Measurements from ENCODE around the gene PPP2R5B.

Gene PPP2R5B

GRCh38 chr11:64892411-64892831 lies 32.1 kb upstream of the PPP2R5B start:
- H3K79me2 ChIP-seq, result no peaks in the 10 kb centered on the region
- H3K9me3 ChIP-seq (ENCODE audit: control insufficient read depth, low read length), result no peaks in the 10 kb centered on the region
- H3K27me3 ChIP-seq (ENCODE audit: control insufficient read depth, insufficient read depth, low read length), result no peaks in the 10 kb centered on the region
- TF ChIP-seq, protein P1, sequence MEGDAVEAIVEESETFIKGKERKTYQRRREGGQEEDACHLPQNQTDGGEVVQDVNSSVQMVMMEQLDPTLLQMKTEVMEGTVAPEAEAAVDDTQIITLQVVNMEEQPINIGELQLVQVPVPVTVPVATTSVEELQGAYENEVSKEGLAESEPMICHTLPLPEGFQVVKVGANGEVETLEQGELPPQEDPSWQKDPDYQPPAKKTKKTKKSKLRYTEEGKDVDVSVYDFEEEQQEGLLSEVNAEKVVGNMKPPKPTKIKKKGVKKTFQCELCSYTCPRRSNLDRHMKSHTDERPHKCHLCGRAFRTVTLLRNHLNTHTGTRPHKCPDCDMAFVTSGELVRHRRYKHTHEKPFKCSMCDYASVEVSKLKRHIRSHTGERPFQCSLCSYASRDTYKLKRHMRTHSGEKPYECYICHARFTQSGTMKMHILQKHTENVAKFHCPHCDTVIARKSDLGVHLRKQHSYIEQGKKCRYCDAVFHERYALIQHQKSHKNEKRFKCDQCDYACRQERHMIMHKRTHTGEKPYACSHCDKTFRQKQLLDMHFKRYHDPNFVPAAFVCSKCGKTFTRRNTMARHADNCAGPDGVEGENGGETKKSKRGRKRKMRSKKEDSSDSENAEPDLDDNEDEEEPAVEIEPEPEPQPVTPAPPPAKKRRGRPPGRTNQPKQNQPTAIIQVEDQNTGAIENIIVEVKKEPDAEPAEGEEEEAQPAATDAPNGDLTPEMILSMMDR (IDR thresholded peaks at IDR 0.05), result no peak
- H3K4me1 ChIP-seq, result no peaks in the 10 kb centered on the region
- H3K27ac ChIP-seq, result no peak overlapping the region
- no peaks in the 10 kb centered on the region for H3K36me3 ChIP-seq (ENCODE audit: control insufficient read depth, insufficient read depth, low read length)
- no peak overlapping the region for H3K9ac ChIP-seq
- no peak overlapping the region for H2AFZ ChIP-seq
- no peak overlapping the region for H3K4me3 ChIP-seq (ENCODE audit: low read depth, low read length)
- H3K4me2 ChIP-seq (ENCODE audit: low read length), result no peak overlapping the region

- Histone ChIP-seq H3K27me3 (ENCODE audit: control insufficient read depth, insufficient read depth, low read length) (no peaks in the 10 kb centered on the region), H3K4me3 (ENCODE audit: low read depth, low read length) (no peak overlapping the region), H3K36me3 (ENCODE audit: control insufficient read depth, insufficient read depth, low read length) (no peaks in the 10 kb centered on the region), H3K79me2 (no peaks in the 10 kb centered on the region), H3K27ac (no peak overlapping the region), H3K9ac (no peak overlapping the region), H3K9me3 (ENCODE audit: control insufficient read depth, low read length) (no peaks in the 10 kb centered on the region), H2AFZ (no peak overlapping the region), H3K4me2 (ENCODE audit: low read length) (no peak overlapping the region), H3K4me1 (no peaks in the 10 kb centered on the region)
- TF ChIP-seq, protein P1 (IDR thresholded peaks at IDR 0.05), result no peak
Measured at GRCh38 chr11:64892838-64893193, 31.7 kb upstream of the PPP2R5B start.

- TF ChIP-seq, protein P1 (IDR thresholded peaks at IDR 0.05), result no peak
Measured at GRCh38 chr11:64893194-64894069, 31.1 kb upstream of the PPP2R5B start.

DNA sequence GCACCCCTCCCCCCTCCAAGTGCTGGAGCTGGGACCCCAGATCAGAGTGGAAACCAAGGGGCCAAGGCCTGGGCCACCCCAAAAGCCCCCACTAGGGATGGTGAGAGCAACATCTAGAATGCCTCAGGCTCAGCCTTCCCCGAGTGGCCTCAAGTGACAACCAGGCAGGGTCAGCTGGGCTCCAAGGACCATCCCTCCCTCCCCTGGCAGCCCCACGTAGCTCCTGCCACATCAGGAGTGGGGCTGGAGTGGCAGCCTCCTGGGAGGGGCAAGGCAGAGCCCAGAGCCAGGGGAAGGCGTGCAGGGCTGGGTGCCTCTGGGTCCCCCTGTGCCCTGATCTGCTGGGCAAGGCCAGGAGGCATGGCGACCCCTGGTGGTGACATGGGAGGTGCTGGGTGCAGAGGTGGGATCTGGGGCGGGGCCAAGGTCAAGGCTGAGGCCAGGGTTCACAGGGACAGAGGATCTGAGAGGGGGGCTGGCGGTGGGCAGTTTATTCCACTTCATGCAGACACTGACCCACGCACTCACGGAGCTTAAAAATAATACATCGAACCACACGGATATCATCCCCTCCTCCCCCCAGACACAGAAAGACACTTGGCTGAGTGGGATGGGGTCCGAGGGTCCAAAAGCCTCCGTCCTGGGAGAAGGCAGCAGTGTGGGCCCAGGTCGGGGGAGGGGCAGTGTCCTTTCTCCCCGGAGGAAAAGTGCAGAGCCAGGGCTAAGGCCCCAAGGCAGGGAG lies 30.2 kb upstream of the PPP2R5B start:
- no peaks in the 10 kb centered on the region for H3K4me1 ChIP-seq
- TF ChIP-seq, protein P1 (IDR thresholded peaks at IDR 0.05), result peak; percentile 81
- no peak overlapping the region for H3K4me3 ChIP-seq (ENCODE audit: low read depth, low read length)
- H3K9ac ChIP-seq, result no peak overlapping the region
- no peak overlapping the region for H2AFZ ChIP-seq
- no peaks in the 10 kb centered on the region for H3K79me2 ChIP-seq
- H3K4me2 ChIP-seq (ENCODE audit: low read length), result no peak overlapping the region
- H3K27ac ChIP-seq, result no peak overlapping the region
- no peaks in the 10 kb centered on the region for H3K9me3 ChIP-seq (ENCODE audit: control insufficient read depth, low read length)
- H3K36me3 ChIP-seq (ENCODE audit: control insufficient read depth, insufficient read depth, low read length), result no peaks in the 10 kb centered on the region
- H3K27me3 ChIP-seq (ENCODE audit: control insufficient read depth, insufficient read depth, low read length), result no peaks in the 10 kb centered on the region

More at GRCh38 chr11:64893194-64894069, 31.1 kb upstream of the PPP2R5B start:
- Histone ChIP-seq H3K36me3 (ENCODE audit: control insufficient read depth, insufficient read depth, low read length) (no peaks in the 10 kb centered on the region), H3K27me3 (ENCODE audit: control insufficient read depth, insufficient read depth, low read length) (no peaks in the 10 kb centered on the region), H3K9ac (no peak overlapping the region), H3K9me3 (ENCODE audit: control insufficient read depth, low read length) (no peaks in the 10 kb centered on the region), H3K4me3 (ENCODE audit: low read depth, low read length) (no peak overlapping the region), H2AFZ (no peak overlapping the region), H3K4me1 (no peaks in the 10 kb centered on the region), H3K27ac (no peak overlapping the region), H3K79me2 (no peaks in the 10 kb centered on the region), H3K4me2 (ENCODE audit: low read length) (no peak overlapping the region)

All from parathyroid adenoma (tissue), 2 donors.